ENCODE results near the gene GIMAP2. TPM values are rescaled to one million over a fixed set of nuclear protein-coding genes. Genes with fewer than 3 reads are reported as not detected.

GIMAP2 gene
- 10 to 100 TPM in 1 of 4 donors, 1 to 10 TPM in 3; 3.8 to 14.1 (median 9.2) TPM for polyA plus RNA-seq
- long read RNA-seq, donor 1, transcript GIMAP2-201 (3 exons, 1,449 nt), result major isoform, 11 of 11 reads
- long read RNA-seq, donor 1, partial matches to known transcripts, result 0 of 11 reads
- long read RNA-seq, donor 1, other reads (novel, unspliced or antisense), result 0 of 11 reads
- long read RNA-seq, donor 2, partial matches to known transcripts, result 0 of 3 reads
- long read RNA-seq, donor 2, other reads (novel, unspliced or antisense), result 0 of 3 reads
- long read RNA-seq, donor 3, partial matches to known transcripts, result 0 of 2 reads
- long read RNA-seq, donor 3, other reads (novel, unspliced or antisense), result 0 of 2 reads
- long read RNA-seq, donor 4, result 0 reads
- long read RNA-seq, donor 5, result 0 reads
- long read RNA-seq, donor 6, transcript GIMAP2-201 (3 exons, 1,449 nt), result major isoform, 7 of 7 reads
- long read RNA-seq, donor 6, partial matches to known transcripts, result 0 of 7 reads
- long read RNA-seq, donor 6, other reads (novel, unspliced or antisense), result 0 of 7 reads
- long read RNA-seq, donor 7, transcript GIMAP2-201 (3 exons, 1,449 nt), result major isoform, 5 of 5 reads
- long read RNA-seq, donor 7, partial matches to known transcripts, result 0 of 5 reads
- long read RNA-seq, donor 7, other reads (novel, unspliced or antisense), result 0 of 5 reads
- long read RNA-seq, donor 8, partial matches to known transcripts, result 0 of 1 reads
- long read RNA-seq, donor 8, other reads (novel, unspliced or antisense), result 0 of 1 reads
- long read RNA-seq, donor 9, partial matches to known transcripts, result 0 of 2 reads
- long read RNA-seq, donor 9, other reads (novel, unspliced or antisense), result 0 of 2 reads
- long read RNA-seq, donor 10, partial matches to known transcripts, result 0 of 2 reads
- long read RNA-seq, donor 10, other reads (novel, unspliced or antisense), result 0 of 2 reads

DNA sequence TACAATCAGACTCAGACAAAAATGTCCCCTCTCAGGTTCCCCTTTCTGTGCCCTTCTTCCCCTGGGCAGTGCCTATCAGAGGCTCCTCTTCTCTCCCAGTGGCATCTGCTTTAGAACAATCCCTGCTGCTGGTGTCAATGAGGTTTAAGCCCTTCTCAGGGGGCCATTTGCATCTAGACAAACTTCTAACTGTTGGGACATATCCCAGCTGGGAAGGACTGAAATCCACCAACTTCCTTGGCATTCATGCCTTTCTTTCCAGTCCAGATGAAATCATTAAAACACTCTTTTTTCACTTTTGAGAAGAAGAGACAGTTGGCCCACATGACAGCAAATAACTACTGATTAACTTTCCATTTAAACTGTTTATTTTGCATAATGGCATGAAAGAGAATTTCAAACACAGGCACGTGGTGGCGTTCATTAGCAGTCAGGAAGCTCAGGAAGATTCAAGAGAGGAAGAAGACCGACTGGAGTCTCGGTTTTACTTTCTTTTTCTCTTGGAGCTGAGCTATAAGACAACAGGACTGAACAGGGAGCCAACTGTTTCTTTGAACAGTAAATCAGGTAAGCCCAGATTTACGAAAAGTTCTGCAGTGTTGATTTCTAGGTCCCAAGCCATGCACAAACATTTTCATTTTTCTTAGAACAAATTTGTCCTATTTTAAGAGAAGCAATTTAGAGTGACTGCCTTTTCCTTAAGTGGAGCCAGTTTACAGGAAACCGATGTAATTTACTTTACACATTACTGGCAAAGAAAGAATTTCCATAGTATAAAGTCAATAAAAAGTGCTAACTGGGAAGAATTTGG lies at the start of gene GIMAP2:
TSS of gene GIMAP2 (plus strand) at position 488 of the 811 bp plus-strand sequence. CDS start 1,354 bp downstream, outside the sequence.
- no peak for FAIRE-seq
- Histone ChIP-seq H3K36me3 (ENCODE audit: control insufficient read depth in 3 of 3, insufficient read depth in 2 of 3, low read depth in 1 of 3, low read length in 3 of 3) (peaks cover 0 to 7% (median 0%) of the 10 kb centered on the region in 3 donors), H3K4me1 (ENCODE audit: control insufficient read depth in 3 of 3, insufficient read depth in 2 of 3, low read depth in 1 of 3, low read length in 2 of 3) (peaks cover 0 to 3% (median 2%) of the 10 kb centered on the region in 3 donors), H3K27me3 (ENCODE audit: control insufficient read depth in 3 of 3, insufficient read depth in 3 of 3, low read length in 3 of 3) (no peaks in the 10 kb centered on the region), H3K27ac (ENCODE audit: low read depth in 1 of 3, low read length in 2 of 3) (peak within 1 kb of the TSS; percentile 47 to 61 (median 49)), H3K4me3 (ENCODE audit: low read depth in 1 of 3, low read length in 3 of 3) (peak within 1 kb of the TSS; percentile 34 to 55 (median 52)), H3K9me3 (ENCODE audit: control insufficient read depth in 2 of 2, insufficient read depth in 1 of 2, low read depth in 1 of 2, low read length in 1 of 2) (no peaks in the 10 kb centered on the region)
- 2 to 5% (median 4%) methylated on average over 6 of the region's 6 CpGs for WGBS, 3 donors
- peak; percentile 50 to 80 for DNase-seq

DNA sequence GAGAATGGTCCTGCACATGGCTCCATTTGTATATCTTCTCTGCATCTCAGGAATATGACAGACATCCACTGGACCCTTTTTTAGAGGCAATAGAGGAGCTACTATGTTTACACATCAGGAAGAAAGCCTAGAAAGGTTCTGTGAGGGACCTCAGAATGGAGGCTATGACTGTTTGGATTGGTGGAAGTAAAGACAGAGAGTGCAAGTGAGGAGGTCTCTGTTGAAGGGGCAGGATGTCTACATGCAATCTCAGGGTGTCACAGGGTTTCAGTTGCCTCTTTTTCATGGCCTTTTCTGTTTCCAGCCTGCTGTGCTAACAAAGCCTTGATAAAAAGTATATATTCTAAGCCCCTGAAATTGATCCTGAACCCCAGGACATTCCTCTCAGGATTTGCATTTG lies 43.7 kb upstream of the GIMAP2 start:
- Histone ChIP-seq H3K36me3 (ENCODE audit: control insufficient read depth in 3 of 3, insufficient read depth in 2 of 3, low read depth in 1 of 3, low read length in 3 of 3) (no peaks in the 10 kb centered on the region), H3K27ac (ENCODE audit: low read depth in 1 of 3, low read length in 2 of 3) (no peak overlapping the region), H3K4me3 (ENCODE audit: low read depth in 1 of 3, low read length in 3 of 3) (no peak overlapping the region), H3K27me3 (ENCODE audit: control insufficient read depth in 3 of 3, insufficient read depth in 3 of 3, low read length in 3 of 3) (no peaks in the 10 kb centered on the region), H3K9me3 (ENCODE audit: control insufficient read depth in 2 of 2, insufficient read depth in 1 of 2, low read depth in 1 of 2, low read length in 1 of 2) (no peaks in the 10 kb centered on the region), H3K4me1 (ENCODE audit: control insufficient read depth in 3 of 3, insufficient read depth in 2 of 3, low read depth in 1 of 3, low read length in 2 of 3) (no peaks in the 10 kb centered on the region)
- no peak for DNase-seq
- no peak for FAIRE-seq

DNA sequence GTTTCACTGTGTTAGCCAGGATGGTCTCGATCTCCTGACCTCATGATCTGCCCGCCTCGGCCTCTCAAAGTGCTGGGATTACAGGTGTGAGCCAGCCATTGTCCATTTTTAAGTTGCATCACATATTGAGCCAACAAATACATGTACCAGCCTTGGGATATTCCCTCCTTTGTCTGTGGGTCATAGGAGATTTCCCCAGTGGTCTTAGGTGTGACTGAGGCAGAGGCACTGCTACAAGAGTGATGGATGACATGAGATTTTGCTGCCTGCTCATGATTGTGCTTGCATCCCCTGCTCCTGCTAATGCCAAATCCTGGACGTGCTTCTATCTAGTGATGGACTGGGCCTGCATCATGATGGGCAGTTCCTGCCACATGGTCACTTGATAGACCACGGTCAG lies 42.6 kb upstream of the GIMAP2 start:
- FAIRE-seq (no peak), DNase-seq (no peak)
- H3K27ac ChIP-seq (ENCODE audit: low read depth in 1 of 3, low read length in 2 of 3), result no peak overlapping the region
- H3K27me3 ChIP-seq (ENCODE audit: control insufficient read depth in 3 of 3, insufficient read depth in 3 of 3, low read length in 3 of 3), result no peaks in the 10 kb centered on the region
- H3K4me3 ChIP-seq (ENCODE audit: low read depth in 1 of 3, low read length in 3 of 3), result no peak overlapping the region
- no peaks in the 10 kb centered on the region for H3K9me3 ChIP-seq (ENCODE audit: control insufficient read depth in 2 of 2, insufficient read depth in 1 of 2, low read depth in 1 of 2, low read length in 1 of 2)
- no peaks in the 10 kb centered on the region for H3K4me1 ChIP-seq (ENCODE audit: control insufficient read depth in 3 of 3, insufficient read depth in 2 of 3, low read depth in 1 of 3, low read length in 2 of 3)
- 72 to 93% (median 86%) methylated on average over 5 of the region's 5 CpGs for WGBS, 3 donors
- no peaks in the 10 kb centered on the region for H3K36me3 ChIP-seq (ENCODE audit: control insufficient read depth in 3 of 3, insufficient read depth in 2 of 3, low read depth in 1 of 3, low read length in 3 of 3)

DNA sequence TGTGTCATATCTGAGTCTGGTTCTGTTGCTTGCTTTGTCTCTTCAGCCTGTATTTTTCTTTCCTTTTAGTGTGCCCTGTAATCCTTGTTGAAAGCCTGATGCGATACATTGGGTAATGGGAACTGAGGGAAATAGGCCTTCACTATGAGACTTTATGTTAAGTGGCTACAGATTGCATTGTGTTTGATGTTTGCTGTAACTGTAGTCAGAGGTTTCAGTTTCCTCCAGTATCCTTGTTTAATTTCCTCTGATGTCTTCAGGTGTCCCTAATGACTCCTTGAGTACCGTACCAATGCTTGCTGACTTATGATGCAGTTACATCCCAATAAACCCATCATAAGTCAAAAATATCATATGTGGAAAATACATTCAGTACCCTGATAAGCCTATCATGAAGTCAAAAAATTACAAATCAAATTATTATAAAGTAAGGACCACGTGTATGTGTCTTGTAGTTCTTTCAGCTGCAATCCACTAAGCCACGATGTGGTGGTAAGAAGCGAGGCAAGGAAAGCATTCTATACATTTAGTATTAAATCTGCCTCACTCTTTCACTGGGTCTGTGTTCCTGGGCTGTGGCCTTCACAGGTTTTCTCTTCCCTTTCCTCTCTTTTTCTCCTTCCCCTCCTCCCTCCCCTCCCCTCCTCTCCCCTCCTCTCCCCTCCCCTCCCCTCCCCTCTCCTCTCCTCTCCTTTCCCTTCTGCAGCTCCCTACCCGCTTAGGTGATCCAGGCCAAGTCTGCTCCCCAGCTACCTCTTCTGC lies 40.1 kb upstream of the GIMAP2 start:
- FAIRE-seq, result no peak
- Histone ChIP-seq H3K27ac (ENCODE audit: low read depth in 1 of 3, low read length in 2 of 3) (no peak overlapping the region), H3K36me3 (ENCODE audit: control insufficient read depth in 3 of 3, insufficient read depth in 2 of 3, low read depth in 1 of 3, low read length in 3 of 3) (no peaks in the 10 kb centered on the region), H3K4me3 (ENCODE audit: low read depth in 1 of 3, low read length in 3 of 3) (no peak overlapping the region), H3K4me1 (ENCODE audit: control insufficient read depth in 3 of 3, insufficient read depth in 2 of 3, low read depth in 1 of 3, low read length in 2 of 3) (no peaks in the 10 kb centered on the region), H3K9me3 (ENCODE audit: control insufficient read depth in 2 of 2, insufficient read depth in 1 of 2, low read depth in 1 of 2, low read length in 1 of 2) (no peaks in the 10 kb centered on the region), H3K27me3 (ENCODE audit: control insufficient read depth in 3 of 3, insufficient read depth in 3 of 3, low read length in 3 of 3) (no peaks in the 10 kb centered on the region)
- 75 to 83% (median 78%) methylated on average over 5 to 6 of the region's 6 CpGs for WGBS, 3 donors
- no peak for DNase-seq

DNA sequence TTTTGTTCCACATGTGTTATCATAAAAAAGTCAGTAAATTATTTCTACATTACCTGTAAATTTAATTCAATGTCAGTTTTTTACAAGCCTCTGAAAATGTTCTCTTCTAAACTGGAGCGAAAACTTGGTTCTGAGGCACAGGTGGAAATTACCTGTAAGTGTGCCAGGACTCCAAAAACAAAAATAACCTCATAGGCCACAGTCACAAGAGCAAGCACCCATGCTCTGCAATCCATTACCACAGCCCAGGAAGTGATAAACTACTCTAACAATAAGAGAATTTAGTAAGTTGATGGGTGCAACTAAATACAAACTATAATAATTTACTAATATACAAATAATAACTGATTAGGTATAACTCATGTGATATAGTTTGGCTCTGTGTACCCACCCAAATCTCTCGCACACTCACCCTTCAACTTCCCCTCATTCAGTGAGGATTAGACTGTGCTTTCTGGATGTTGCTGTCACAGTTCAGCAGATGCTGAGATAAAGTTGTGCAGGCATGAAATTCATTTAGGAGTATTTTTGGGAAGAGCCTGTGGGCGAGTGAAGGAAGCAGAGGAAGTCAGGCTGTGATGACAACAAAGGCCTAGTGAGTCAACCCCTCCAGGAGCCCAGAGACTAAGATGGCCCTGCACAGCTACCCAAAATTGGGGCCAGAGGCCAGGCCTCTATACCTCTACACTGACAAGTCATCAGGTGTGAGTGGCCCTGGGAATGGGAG lies 37.0 kb upstream of the GIMAP2 start:
- no peak overlapping the region for H3K27ac ChIP-seq (ENCODE audit: low read depth in 1 of 3, low read length in 2 of 3)
- H3K27me3 ChIP-seq (ENCODE audit: control insufficient read depth in 3 of 3, insufficient read depth in 3 of 3, low read length in 3 of 3), result no peaks in the 10 kb centered on the region
- H3K9me3 ChIP-seq (ENCODE audit: control insufficient read depth in 2 of 2, insufficient read depth in 1 of 2, low read depth in 1 of 2, low read length in 1 of 2), result no peaks in the 10 kb centered on the region
- H3K4me1 ChIP-seq (ENCODE audit: control insufficient read depth in 3 of 3, insufficient read depth in 2 of 3, low read depth in 1 of 3, low read length in 2 of 3), result no peaks in the 10 kb centered on the region
- FAIRE-seq, result no peak
- H3K4me3 ChIP-seq (ENCODE audit: low read depth in 1 of 3, low read length in 3 of 3), result no peak overlapping the region
- DNase-seq, result no peak
- WGBS, 3 donors, result 66 to 81% (median 68%) methylated on average over 3 of the region's 3 CpGs
- no peaks in the 10 kb centered on the region for H3K36me3 ChIP-seq (ENCODE audit: control insufficient read depth in 3 of 3, insufficient read depth in 2 of 3, low read depth in 1 of 3, low read length in 3 of 3)

DNA sequence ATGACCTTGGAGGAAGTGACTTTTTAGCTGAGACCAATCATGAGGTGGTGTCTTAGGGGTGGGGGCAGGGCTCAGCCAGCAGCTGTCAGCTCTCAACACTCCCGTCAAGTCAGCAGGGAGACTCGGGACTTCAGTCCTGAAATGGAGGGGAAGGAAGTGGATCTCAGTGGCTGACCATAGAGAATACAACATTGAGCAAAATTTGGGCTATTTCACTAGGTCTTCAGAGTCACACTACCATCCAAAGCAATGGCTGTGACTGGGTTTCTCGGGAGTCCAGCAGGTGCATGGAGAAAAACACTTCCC lies 36.5 kb upstream of the GIMAP2 start:
- Histone ChIP-seq H3K9me3 (ENCODE audit: control insufficient read depth in 2 of 2, insufficient read depth in 1 of 2, low read depth in 1 of 2, low read length in 1 of 2) (no peaks in the 10 kb centered on the region), H3K27ac (ENCODE audit: low read depth in 1 of 3, low read length in 2 of 3) (no peak overlapping the region), H3K4me1 (ENCODE audit: control insufficient read depth in 3 of 3, insufficient read depth in 2 of 3, low read depth in 1 of 3, low read length in 2 of 3) (no peaks in the 10 kb centered on the region), H3K4me3 (ENCODE audit: low read depth in 1 of 3, low read length in 3 of 3) (no peak overlapping the region), H3K27me3 (ENCODE audit: control insufficient read depth in 3 of 3, insufficient read depth in 3 of 3, low read length in 3 of 3) (no peaks in the 10 kb centered on the region), H3K36me3 (ENCODE audit: control insufficient read depth in 3 of 3, insufficient read depth in 2 of 3, low read depth in 1 of 3, low read length in 3 of 3) (no peaks in the 10 kb centered on the region)
- FAIRE-seq, result no peak
- WGBS, 3 donors, result 34 to 57% (median 38%) methylated on average over 3 of the region's 3 CpGs
- no peak for DNase-seq

DNA sequence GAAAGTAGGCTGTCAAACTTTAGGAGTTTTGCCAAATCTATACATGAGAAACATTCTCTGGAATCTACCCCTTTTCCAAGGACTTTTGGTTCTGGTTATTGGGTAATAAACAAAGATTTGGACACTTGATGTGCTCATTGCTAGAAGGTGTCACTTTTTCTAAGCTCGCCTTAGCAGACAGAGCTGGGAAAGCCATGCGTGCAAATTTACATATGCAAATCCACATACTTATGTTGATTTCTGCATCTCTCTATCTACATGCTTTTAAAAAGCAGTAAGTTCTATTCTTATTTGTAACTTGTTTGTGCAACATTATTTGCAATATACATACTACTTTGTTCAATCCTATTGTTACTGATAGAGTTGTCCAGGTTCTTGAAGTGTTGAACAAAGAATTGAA lies 30.8 kb upstream of the GIMAP2 start:
- no peak for FAIRE-seq
- no peak overlapping the region for H3K27ac ChIP-seq (ENCODE audit: low read depth in 1 of 3, low read length in 2 of 3)

More for the DNA sequence above, 30.8 kb upstream of the GIMAP2 start:
- Histone ChIP-seq H3K9me3 (ENCODE audit: control insufficient read depth in 2 of 2, insufficient read depth in 1 of 2, low read depth in 1 of 2, low read length in 1 of 2) (peaks cover 0 to 7% of the 10 kb centered on the region in 2 donors), H3K27me3 (ENCODE audit: control insufficient read depth in 3 of 3, insufficient read depth in 3 of 3, low read length in 3 of 3) (no peaks in the 10 kb centered on the region), H3K4me3 (ENCODE audit: low read depth in 1 of 3, low read length in 3 of 3) (no peak overlapping the region), H3K4me1 (ENCODE audit: control insufficient read depth in 3 of 3, insufficient read depth in 2 of 3, low read depth in 1 of 3, low read length in 2 of 3) (no peaks in the 10 kb centered on the region), H3K36me3 (ENCODE audit: control insufficient read depth in 3 of 3, insufficient read depth in 2 of 3, low read depth in 1 of 3, low read length in 3 of 3) (no peaks in the 10 kb centered on the region)
- no peak for DNase-seq
- WGBS, 3 donors, result 76 to 82% (median 76%) methylated on average over 2 of the region's 2 CpGs
